ENCODE measurements around the gene PEX14.
A peak's percentile ranks its signal among the peaks of the same experiment; 100 is the strongest.
"Not testable (repeated sequence)": the region's sequence is repeated elsewhere in the genome, so short reads cannot be mapped to it uniquely, and the experiment has no call there.

PEX14 gene

GRCh38 chr1:10474613-10475507 is at the start of gene PEX14:
TSS of gene PEX14 (plus strand) at chr1:10474950. CDS start at chr1:10474967, 17 bp downstream.
- peak; percentile 82 for DNase-seq

GRCh38 chr1:10425826-10426534 is 48.8 kb upstream of the PEX14 start:
- not testable (repeated sequence) for DNase-seq

GRCh38 chr1:10426535-10426848 is 48.3 kb upstream of the PEX14 start:
- DNase-seq: not testable (repeated sequence)

DNA sequence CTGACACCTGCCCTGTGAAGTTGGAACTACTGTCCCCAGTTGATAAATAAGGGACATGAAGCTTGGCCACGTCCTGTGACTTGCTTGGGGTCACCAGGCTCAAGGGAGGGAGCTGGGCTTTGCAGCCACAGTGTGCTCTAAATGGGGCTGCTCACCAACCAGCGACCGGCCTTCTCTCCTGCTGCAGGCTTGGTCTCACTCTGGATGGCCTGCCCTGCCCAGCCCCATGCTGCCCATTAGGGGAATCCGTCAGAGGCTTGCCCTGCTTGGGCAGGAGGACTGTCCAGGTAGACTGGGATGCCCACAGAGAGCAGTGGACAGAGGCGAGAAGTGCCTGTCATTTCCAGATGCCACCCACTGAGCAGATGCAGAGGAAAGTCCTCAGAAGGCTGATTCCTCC is 45.8 kb upstream of the PEX14 start:
- no peak for DNase-seq

GRCh38 chr1:10429868-10430215 is 44.9 kb upstream of the PEX14 start:
- peak; percentile 27 for DNase-seq

GRCh38 chr1:10430216-10431069 is 44.3 kb upstream of the PEX14 start, which contains the start of gene CENPS:
TSS of gene CENPS (plus strand) at chr1:10430433. CDS start at chr1:10430518, 85 bp downstream.
- peak; percentile 81 for DNase-seq

DNA sequence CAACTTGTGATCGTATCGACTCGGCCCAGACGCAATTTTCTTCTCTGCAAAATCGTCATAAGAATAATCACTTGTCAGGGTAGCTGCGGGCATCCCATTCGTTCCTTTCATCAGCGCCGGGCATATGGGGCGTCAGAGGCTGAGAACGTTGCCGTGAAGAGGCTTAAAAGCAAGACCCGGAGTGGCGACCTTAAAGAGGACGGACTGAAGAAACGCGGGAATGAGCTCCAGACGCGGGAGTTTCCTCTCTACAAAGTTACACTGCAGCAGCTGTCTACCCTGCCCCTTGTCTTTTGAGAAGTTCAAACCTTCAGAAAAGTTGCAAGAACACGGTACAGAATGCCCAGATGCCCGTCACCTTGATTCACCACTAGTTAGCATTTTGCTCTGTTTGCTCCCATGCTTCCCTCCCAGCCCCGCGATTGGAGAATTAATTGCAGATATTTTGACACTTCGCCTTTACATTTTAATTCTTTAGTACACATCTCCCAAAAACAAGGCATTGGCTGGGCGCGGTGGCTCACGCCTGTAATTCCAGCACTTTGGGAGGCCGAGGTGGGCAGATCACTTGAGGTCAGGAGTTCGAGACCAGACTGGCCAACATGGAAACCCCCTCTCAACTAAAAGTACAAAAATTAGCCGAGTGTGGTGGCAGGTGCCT is 43.5 kb upstream of the PEX14 start:
- peak; percentile 19 for DNase-seq

GRCh38 chr1:10432910-10433700 is 41.6 kb upstream of the PEX14 start:
- no peak for DNase-seq

GRCh38 chr1:10433790-10434189 is 41.0 kb upstream of the PEX14 start:
- no peak for DNase-seq

DNA sequence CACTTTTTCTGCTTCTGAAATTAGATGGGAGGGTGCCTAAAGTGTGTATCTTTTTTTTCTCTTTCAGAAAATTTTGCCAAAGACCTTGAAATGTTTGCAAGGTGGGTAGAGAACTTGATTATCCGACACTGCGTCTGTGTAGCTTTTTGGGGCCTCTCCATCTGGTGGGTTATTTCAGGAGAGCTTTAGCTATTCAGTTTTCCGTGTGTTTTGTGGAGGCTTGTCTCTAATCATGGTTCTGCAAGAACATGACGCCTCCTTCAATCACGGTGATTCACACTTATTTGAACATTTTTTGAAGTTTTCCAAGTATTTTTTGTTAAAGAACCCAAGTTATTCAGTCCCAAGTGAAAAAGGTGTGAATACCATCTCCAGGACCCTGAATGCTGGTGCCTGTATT is 40.2 kb upstream of the PEX14 start:
- no peak for DNase-seq

DNA sequence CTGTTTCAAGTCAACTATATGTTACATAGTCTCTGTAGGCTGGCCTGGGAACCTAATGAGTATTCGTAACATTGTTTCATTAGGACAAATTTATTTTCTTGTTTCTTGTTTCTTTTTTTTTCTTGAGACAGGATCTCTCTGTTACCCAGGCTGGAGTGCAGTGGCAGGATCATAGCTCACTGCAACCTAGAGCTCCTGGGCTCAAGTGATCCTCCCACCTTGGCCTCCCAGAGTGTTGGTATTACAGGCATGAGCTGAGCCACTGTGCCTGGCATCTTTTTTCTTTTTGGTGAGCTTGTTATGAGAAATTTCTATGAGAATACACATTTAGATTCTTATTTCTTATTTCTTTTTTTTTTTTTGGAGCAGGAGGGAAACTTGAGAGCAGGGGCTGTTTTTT is 37.7 kb upstream of the PEX14 start:
- no peak for DNase-seq

DNA sequence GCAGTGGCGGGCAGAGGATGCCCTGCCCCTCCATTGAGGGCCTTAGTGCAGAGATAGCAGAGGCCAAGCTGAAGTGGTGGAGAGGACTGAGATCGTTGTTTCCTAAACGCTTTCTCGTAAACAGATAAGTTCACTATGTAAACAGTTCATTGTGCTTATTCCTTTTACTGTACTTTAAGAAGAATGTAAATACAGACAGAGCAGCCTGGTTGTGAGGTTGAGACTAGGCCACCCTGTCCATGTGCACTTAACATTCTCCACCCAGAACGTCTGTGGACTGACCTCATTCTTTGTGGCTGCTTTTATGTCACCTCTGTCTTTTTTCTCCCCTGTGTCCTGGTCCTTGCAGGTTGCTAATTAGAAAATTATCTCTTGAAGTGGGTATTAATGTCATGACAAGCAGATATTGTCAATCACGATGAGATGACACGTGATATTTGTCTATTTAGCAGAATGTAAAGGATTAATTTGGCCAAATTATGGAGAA is 36.0 kb upstream of the PEX14 start:
- DNase-seq: no peak

GRCh38 chr1:10440305-10440704 is 34.4 kb upstream of the PEX14 start:
- DNase-seq: no peak

DNA sequence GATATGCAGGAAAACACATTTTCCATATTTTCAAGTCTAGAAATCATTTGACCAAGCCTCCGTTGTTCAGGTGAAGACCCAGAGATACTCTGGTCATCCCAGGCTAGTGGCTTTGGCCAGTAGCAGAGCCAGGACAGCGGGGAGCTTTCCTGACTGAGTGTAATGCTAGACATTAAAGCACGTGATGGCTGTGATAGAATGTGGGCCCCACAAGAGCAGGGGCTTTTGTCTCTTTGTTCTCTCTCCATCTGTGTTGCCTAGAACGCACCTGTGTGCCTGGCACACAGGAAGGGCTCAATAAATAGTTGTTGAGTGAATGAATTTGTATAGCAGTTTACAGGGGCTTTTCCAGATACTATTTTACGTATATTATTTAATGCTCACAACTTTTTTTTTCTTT is 34.0 kb upstream of the PEX14 start:
- DNase-seq: no peak

DNA sequence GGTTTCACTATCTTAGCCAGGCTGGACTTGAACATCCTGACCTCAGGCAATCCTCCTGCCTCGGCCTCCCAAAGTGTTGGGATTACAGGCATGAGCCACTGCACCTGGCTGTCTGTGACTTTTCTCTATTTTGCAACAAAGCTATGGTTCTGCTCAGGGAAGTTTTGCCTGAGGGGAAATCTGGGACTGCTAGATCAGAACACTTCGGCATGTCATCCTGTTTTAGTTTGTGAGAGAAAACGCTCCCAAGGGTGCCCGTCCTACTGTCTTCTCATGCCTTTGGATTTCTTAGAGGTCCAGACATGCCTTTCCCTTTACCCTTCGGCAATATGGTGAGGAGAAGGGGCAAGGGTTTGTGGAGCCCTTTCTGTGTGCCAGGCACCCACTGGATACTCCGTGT is 30.5 kb upstream of the PEX14 start:
- DNase-seq: no peak

DNA sequence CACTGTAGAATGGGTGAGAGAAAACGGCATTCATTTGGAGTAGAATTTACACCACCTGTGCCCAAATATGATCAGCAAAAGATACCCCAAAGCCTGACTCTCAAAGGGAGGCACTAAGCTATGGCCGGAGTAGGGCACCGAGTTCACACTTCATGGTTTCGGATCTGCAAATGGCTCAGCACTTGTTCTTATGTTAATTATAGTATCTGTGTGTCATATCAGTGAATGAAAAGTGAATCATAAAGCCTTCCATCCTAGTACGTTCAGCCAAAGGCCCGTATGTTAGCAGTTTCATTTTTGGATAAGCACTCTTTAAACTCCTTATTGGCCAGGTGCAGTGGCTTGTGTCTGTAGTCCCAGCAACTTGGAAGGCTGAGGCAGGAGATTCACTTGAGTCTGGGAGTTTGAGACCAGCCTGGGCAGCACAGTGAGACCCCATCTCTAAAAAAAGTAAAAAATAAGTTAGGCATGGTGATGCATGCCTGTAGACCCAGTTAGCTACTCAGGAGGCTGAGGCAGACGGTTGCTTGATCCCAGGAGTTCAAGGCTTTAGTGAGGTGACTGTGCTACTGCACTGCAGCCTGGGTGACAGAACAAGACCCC is 29.9 kb upstream of the PEX14 start:
- no peak for DNase-seq

- no peak for DNase-seq
Observed at GRCh38 chr1:10446790-10447422, 27.8 kb upstream of the PEX14 start.

DNA sequence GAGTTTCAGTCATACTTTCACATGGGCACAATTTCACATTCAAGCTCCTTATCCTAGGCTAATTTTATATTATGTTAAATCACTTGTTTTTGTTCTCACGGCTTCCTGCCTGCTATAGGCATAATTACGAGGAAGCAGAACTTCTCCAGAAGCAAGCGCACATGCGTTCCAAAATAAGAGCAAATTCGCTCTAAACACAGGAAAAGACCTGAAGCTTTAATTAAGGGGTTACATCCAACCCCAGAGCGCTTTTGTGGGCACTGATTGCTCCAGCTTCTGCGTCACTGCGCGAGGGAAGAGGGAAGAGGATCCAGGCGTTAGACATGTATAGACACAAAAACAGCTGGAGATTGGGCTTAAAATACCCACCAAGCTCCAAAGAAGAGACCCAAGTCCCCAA is 25.0 kb upstream of the PEX14 start, which contains the start of gene CORT:
Gene CORT, plus strand, starts transcription at position 281 of the 400 bp plus-strand sequence. CDS start 193 bp downstream, outside the sequence.
- no peak for DNase-seq

DNA sequence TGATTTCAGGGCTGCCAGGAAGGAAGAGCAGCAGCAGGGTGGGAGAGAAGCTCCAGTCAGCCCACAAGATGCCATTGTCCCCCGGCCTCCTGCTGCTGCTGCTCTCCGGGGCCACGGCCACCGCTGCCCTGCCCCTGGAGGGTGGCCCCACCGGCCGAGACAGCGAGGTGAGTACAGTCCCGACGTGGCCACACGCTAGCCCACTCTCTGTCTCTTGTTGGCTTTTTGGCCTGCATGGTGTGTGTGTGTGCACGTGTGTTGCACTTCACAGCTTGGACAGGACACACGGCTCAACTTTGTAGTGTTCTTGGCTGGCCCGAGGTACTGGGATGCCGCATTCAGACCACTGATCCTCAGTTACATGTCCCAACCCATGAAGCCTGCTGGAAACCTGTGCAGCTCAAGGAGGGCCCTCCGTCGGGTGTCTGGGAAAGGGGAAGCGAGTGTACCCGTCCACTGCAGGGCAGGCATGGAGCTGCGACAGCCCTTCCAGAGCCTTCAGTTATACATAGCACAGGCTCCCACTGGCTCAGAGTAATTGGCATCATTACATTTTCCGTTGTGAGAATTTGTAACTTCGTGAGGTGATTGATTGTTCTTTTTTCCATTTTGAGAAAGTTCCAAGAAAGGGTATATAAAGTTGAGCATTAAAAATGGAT is 24.5 kb upstream of the PEX14 start:
- DNase-seq: no peak

DNA sequence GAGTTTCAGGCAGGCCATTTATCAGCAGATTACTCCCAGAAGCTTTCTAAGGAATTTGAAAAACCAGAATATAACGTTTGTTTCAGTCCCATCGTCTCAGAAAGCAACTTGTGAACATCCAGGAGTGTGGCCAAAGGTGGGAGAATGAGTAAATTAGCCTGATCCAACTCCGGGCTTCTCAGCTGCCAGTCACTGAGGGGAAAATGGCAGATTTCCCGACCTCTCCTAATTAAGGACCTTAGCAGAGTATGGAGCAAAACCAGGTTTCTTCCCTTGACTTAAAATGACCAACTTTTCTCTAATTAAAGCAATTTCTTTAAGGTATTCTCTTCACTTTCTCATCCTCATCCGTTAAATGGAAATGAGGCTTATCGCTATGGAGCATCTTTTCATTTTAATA is 23.9 kb upstream of the PEX14 start:
- no peak for DNase-seq
